NCI-H146 (cell line): ENCODE results near the gene NRP1.
A peak's percentile ranks its signal among the peaks of the same experiment; 100 is the strongest.

Experiments used
- DNase-seq: peaks from one replicate; lab custom pipeline; 2025; lab: John Stamatoyannopoulos, UW

NRP1 gene

GRCh38 chr10:33290321-33291052, 44.0 kb downstream of the NRP1 start:
- DNase-seq: no peak

- DNase-seq: no peak
These were observed 44.7 kb downstream of the NRP1 start for GRCh38 chr10:33289776-33290175.

- no peak for DNase-seq
These were observed 46.3 kb downstream of the NRP1 start for GRCh38 chr10:33288127-33288526.

GRCh38 chr10:33287112-33287511, 47.4 kb downstream of the NRP1 start:
- DNase-seq: peak; percentile 74

GRCh38 chr10:33286157-33286934, 48.1 kb downstream of the NRP1 start:
- DNase-seq: no peak

GRCh38 chr10:33284945-33285344, 49.5 kb downstream of the NRP1 start:
- DNase-seq: no peak

- no peak for DNase-seq
These were observed 54.5 kb downstream of the NRP1 start for GRCh38 chr10:33279811-33280602.

GRCh38 chr10:33279276-33279675, 55.2 kb downstream of the NRP1 start:
- DNase-seq: no peak

GRCh38 chr10:33278198-33278597, 56.3 kb downstream of the NRP1 start:
- no peak for DNase-seq

- DNase-seq: no peak
These were observed 57.3 kb downstream of the NRP1 start for GRCh38 chr10:33277135-33277536.

- DNase-seq: no peak
These were observed 58.1 kb downstream of the NRP1 start for GRCh38 chr10:33276282-33276923.

GRCh38 chr10:33274096-33274785, 60.2 kb downstream of the NRP1 start:
- no peak for DNase-seq

GRCh38 chr10:33273295-33274002, 61.0 kb downstream of the NRP1 start:
- DNase-seq: no peak

- DNase-seq: no peak
These were observed 61.8 kb downstream of the NRP1 start for GRCh38 chr10:33272635-33273034.

GRCh38 chr10:33271969-33272583, 62.4 kb downstream of the NRP1 start:
- DNase-seq: no peak

GRCh38 chr10:33270971-33271370, 63.5 kb downstream of the NRP1 start:
- no peak for DNase-seq

GRCh38 chr10:33267708-33268107, 66.8 kb downstream of the NRP1 start:
- no peak for DNase-seq

GRCh38 chr10:33265621-33266020, 68.8 kb downstream of the NRP1 start:
- DNase-seq: no peak

GRCh38 chr10:33263453-33263852, 71.0 kb downstream of the NRP1 start:
- DNase-seq: no peak

- no peak for DNase-seq
These were observed 71.6 kb downstream of the NRP1 start for GRCh38 chr10:33262871-33263270.
